K562 (cell line): ENCODE measurements around the gene CTTNBP2NL. TPM values are rescaled to one million over a fixed set of nuclear protein-coding genes. Genes with fewer than 3 reads are reported as not detected.

Experiments used
- ATAC-seq: fragments of 200-7000 bp; cut with Tn5 transposase; 3 replicates; pipeline ENCODE4 v1.9.1; 2020; ENCODE audit warnings: moderate library complexity
- BruUV-seq: library from RNA; stranded (reverse); fragments of 400-500 nt; replicated peaks from 2 replicates; lab custom pipeline; 2021; lab: Mats Ljungman, UMichigan
- CTCF ChIA-PET: fragments of 300-600 bp; formaldehyde crosslinking; extraction: SDS; loops from one replicate; lab custom pipeline; 2021; ENCODE audit warnings: low intra/inter-chr PET ratio; lab: Yijun Ruan, JAX
- POLR2A ChIA-PET: fragments of 300-600, 350-650 bp; sonication (Branson Sonifier 250); formaldehyde crosslinking; extraction: SDS; loops from one replicate; lab custom pipeline; 2021; ENCODE audit warnings: antibody characterized with exemption, inconsistent platforms; lab: Yijun Ruan, JAX
- DNase-seq, 4 experiments: peaks; one replicate each; pipeline versions ENCODE4 v3.0.0 to v3.0.0-alpha.2; 2011 to 2018; ENCODE audit warnings: low spot score in 3 of 4, mixed read lengths in 3 of 4; ENCODE audit errors: extremely low read depth in 1 of 4
- FAIRE-seq: peaks from 2 replicates; lab custom pipeline; 2011; peaks lifted over from hg19 to GRCh38; lab: Jason Lieb, UNC
- H2AFZ ChIP-seq: 2 replicates; pipeline ENCODE4 v1.6.0; 2011; ENCODE audit warnings: low read depth, low read length, control low read depth, inconsistent platforms
- H3K27ac ChIP-seq: fragments of 200-600 bp; 3 replicates; pipeline ENCODE4 v1.8.0; 2011; ENCODE audit warnings: low read depth, mild to moderate bottlenecking, control low read depth, inconsistent platforms, low read length, moderate library complexity, mixed read lengths; ENCODE audit errors: extremely low read depth
- H3K27me3 ChIP-seq, 2 experiments: fragments of 300-600 bp in 1 of 2; 2 replicates in 1 of 2; 3 replicates in 1 of 2; pipeline versions ENCODE4 v1.6.0 to v1.8.0; 2011; ENCODE audit warnings: inconsistent platforms in 2 of 2, low read length in 2 of 2, mild to moderate bottlenecking in 1 of 2, mixed read lengths in 1 of 2, moderate library complexity in 1 of 2; ENCODE audit not compliant: control insufficient read depth in 2 of 2, insufficient read depth in 2 of 2
- H3K36me3 ChIP-seq: fragments of 300-600 bp; 3 replicates; pipeline ENCODE4 v1.8.0; 2011; ENCODE audit warnings: mild to moderate bottlenecking, low read length, inconsistent platforms; ENCODE audit not compliant: control insufficient read depth, insufficient read depth
- H3K4me1 ChIP-seq, 2 experiments: fragments of 200-600 bp in 1 of 2; replicated peaks in 1 of 2; 2 replicates in 1 of 2; 3 replicates in 1 of 2; pipeline versions ENCODE4 v1.5.1 to v1.8.0; 2011; ENCODE audit warnings: inconsistent platforms in 2 of 2, low read length in 2 of 2, mild to moderate bottlenecking in 1 of 2, mixed read lengths in 1 of 2, moderate library complexity in 1 of 2; ENCODE audit not compliant: control insufficient read depth in 2 of 2, insufficient read depth in 2 of 2
- H3K4me2 ChIP-seq: 2 replicates; pipeline ENCODE4 v1.6.1; 2011; ENCODE audit warnings: low read length, control low read depth, inconsistent platforms, mixed read lengths; ENCODE audit not compliant: insufficient read depth
- H3K4me3 ChIP-seq: fragments of 200-600 bp; sonication (generic), shearing (Covaris generic); 2 replicates; pipeline ENCODE4 v1.5.1; 2016; ENCODE audit warnings: control low read depth, inconsistent platforms
- H3K79me2 ChIP-seq: fragments of 200-600 bp; 3 replicates; pipeline ENCODE4 v1.8.0; 2011; ENCODE audit warnings: low read length, inconsistent platforms; ENCODE audit not compliant: control insufficient read depth, insufficient read depth
- H3K9ac ChIP-seq, 2 experiments: 2 replicates each; pipeline versions ENCODE4 v1.6.0 to v1.6.1; 2011; ENCODE audit warnings: low read depth in 2 of 2, low read length in 2 of 2, control low read depth in 1 of 2, inconsistent platforms in 1 of 2, mild to moderate bottlenecking in 1 of 2, mixed read lengths in 1 of 2; ENCODE audit not compliant: insufficient read depth in 1 of 2
- H3K9me1 ChIP-seq: one replicate; pipeline ENCODE4 v1.6.0; 2011; ENCODE audit warnings: inconsistent platforms, mild to moderate bottlenecking, low read length, moderate library complexity; ENCODE audit not compliant: control insufficient read depth, insufficient read depth
- H3K9me3 ChIP-seq: replicated peaks from 2 replicates; pipeline ENCODE4 v1.5.1; 2011; ENCODE audit warnings: low read depth, low read length, inconsistent platforms; ENCODE audit not compliant: control insufficient read depth, insufficient read depth
- H4K20me1 ChIP-seq: replicated peaks from 2 replicates; pipeline ENCODE4 v1.6.1; 2011; ENCODE audit warnings: low read length, inconsistent platforms, mixed read lengths; ENCODE audit not compliant: control insufficient read depth, insufficient read depth
- CEBPG ChIP-seq, 3 experiments: fragments of 200-800 bp in 1 of 3; sonication (Bioruptor generic) in 1 of 3; sonication (generic) in 1 of 3; formaldehyde crosslinking in 1 of 3; IDR thresholded peaks in 2 of 3; conservative IDR thresholded peaks in 1 of 3; 2 replicates each; pipeline versions ENCODE4 v1.6.1 to v1.8.0; 2016 to 2022; ENCODE audit warnings: missing compliant biosample characterization in 2 of 3, missing genetic modification characterization in 2 of 3, mild to moderate bottlenecking in 1 of 3, missing genetic modification reagents in 1 of 3
- FOXJ3 ChIP-seq: sonication (generic); formaldehyde crosslinking; IDR thresholded peaks from 2 replicates; pipeline ENCODE4 v1.4.0; 2020; ENCODE audit warnings: mild to moderate bottlenecking, missing genetic modification reagents
- MTA3 ChIP-seq: fragments of 450-650 bp; formaldehyde crosslinking; IDR thresholded peaks from 2 replicates; pipeline ENCODE4 v1.6.1; 2017; ENCODE audit warnings: mild to moderate bottlenecking, borderline replicate concordance
- POLR3G ChIP-seq: IDR thresholded peaks from 2 replicates; pipeline ENCODE4 v1.6.1; 2011; ENCODE audit not compliant: insufficient read length, insufficient replicate concordance; ENCODE audit errors: extremely low read depth
- SOX6 ChIP-seq: fragments of 450-650 bp; IDR thresholded peaks from 2 replicates; pipeline ENCODE4 v1.6.1; 2014; ENCODE audit warnings: mild to moderate bottlenecking
- SRSF3 ChIP-seq: fragments of 200-400 bp; formaldehyde crosslinking; IDR thresholded peaks from 2 replicates; pipeline ENCODE4 v1.6.1; 2016; ENCODE audit warnings: mild to moderate bottlenecking, low read length, moderate library complexity; ENCODE audit not compliant: insufficient read depth
- TOE1 ChIP-seq, 2 experiments: fragments of 450-650 bp in 1 of 2; sonication (generic) in 1 of 2; formaldehyde crosslinking in 1 of 2; IDR thresholded peaks; 2 replicates each; pipeline versions ENCODE4 v1.7.1 to v1.8.0; 2016 to 2022; ENCODE audit warnings: borderline replicate concordance in 2 of 2, mild to moderate bottlenecking in 2 of 2, antibody characterized with exemption in 1 of 2, inconsistent platforms in 1 of 2, low read depth in 1 of 2, missing genetic modification reagents in 1 of 2, moderate library complexity in 1 of 2
- XRCC4 ChIP-seq: IDR thresholded peaks from one replicate; pipeline ENCODE4 v1.6.1; 2011; ENCODE audit not compliant: insufficient read depth, insufficient read length; ENCODE audit errors: extremely low read depth
- ZNF184 ChIP-seq: sonication (generic); formaldehyde crosslinking; IDR thresholded peaks from 2 replicates; pipeline ENCODE4 v1.5.0; 2020; ENCODE audit warnings: missing genetic modification reagents
- WGBS: fragments of 100-300 bp; shearing (Covaris generic); methylation state at CpG from one replicate; pipeline ENCODE4 v1.1.6; 2016; ENCODE audit warnings: low coverage, mixed read lengths; ENCODE audit not compliant: insufficient coverage; ENCODE audit errors: missing lambda C conversion rate; 5-methylcytosine and 5-hydroxymethylcytosine counted together
- in situ Hi-C: fragments of 300-500 bp; cut with MboI; formaldehyde crosslinking; loops from 4 replicates; pipeline ENCODE4 v1.15.0; 2018; ENCODE audit warnings: inconsistent platforms, mixed read lengths
- intact Hi-C: fragments of 100-400 bp; cut with micrococcal nuclease; formaldehyde crosslinking; loops from 2 replicates; pipeline ENCODE4 v1.14.2; 2022
- polyA plus RNA-seq, 8 experiments: library from polyadenylated mRNA; depleted of rRNA in 4 of 8; stranded (reverse) in 5 of 8; unstranded in 3 of 8; fragments of >200 nt; fragmentation: Nextera tagmentation in 2 of 8; fragmentation: Illumina TruSeq in 1 of 8; extraction: Ambion mirVana in 2 of 8; extraction: Trizol in 1 of 8; gene quantifications; 2 replicates each; pipeline versions ENCODE4 v1.2.1 to v1.2.3, GENCODE V29; 2011 to 2014; ENCODE audit warnings: inconsistent platforms in 1 of 8, missing spikeins in 1 of 8
- total RNA-seq, 7 experiments: library from RNA; depleted of rRNA in 6 of 7; stranded (reverse); fragments of >200 nt in 6 of 7; fragmentation: Illumina TruSeq in 2 of 7; extraction: Trizol in 2 of 7; gene quantifications; 2 replicates each; pipeline versions ENCODE4 v1.2.1 to v1.2.3, GENCODE V29; 2011 to 2021; ENCODE audit warnings: low replicate concordance in 1 of 7

CTTNBP2NL gene
- total and polyA plus RNA-seq, 9 of the 15 experiments (the other 6 are each of a cell fraction or from before 2014, with no cell fraction given), result 0.27 to 1.4 (median 0.62) TPM

DNA sequence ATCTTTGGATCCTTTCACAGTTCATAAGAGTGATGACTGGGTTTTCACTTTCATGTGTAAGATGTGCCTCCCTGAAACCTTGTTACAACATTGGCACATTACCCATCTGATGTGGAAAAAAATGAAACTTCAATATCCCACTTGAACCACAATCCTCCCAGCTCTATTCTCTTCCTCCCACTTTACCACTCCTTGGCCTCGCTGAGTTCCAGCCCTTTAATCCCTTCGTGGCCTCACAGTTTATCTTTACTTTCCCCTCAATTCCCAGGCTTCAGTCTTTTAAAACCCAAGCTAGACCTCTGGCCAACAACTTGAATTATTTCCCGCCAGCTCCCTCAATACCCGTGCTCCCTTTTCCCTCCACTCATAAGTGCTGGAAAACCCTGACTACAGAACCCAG, 25.0 kb upstream of the CTTNBP2NL start:
- TF ChIP-seq FOXJ3 (CRISPR knock-in tag), result no peak
- TF ChIP-seq SOX6, result no peak
- TF ChIP-seq XRCC4, result no peak
- no peak for TF ChIP-seq POLR3G
- no peak for TF ChIP-seq CEBPG (CRISPR knock-in tag; IDR thresholded peaks at IDR 0.05)
- TF ChIP-seq CEBPG (tag; conservative IDR thresholded peaks at IDR 0.05 in 1 of 2, IDR thresholded peaks at IDR 0.05 in 1 of 2), result no peak
- no peak for TF ChIP-seq MTA3
- no peak for TF ChIP-seq TOE1 (IDR thresholded peaks at IDR 0.05; ENCODE audit: borderline replicate concordance)
- TF ChIP-seq TOE1 (CRISPR knock-in tag; IDR thresholded peaks at IDR 0.05; ENCODE audit: borderline replicate concordance, low read depth), result no peak
- no peak for TF ChIP-seq SRSF3
- no peak for TF ChIP-seq ZNF184 (CRISPR knock-in tag)
- H3K27ac ChIP-seq, result no peak overlapping the region
- H3K4me3 ChIP-seq, result no peak overlapping the region
- ChIA-PET CTCF (no interaction called here), POLR2A (interaction anchor here (0.6 to 0.7 kb wide), 3 partner anchors 14 to 270 kb away, joined by 3 to 4 read pairs (median 4); no protein-coding TSS in a partner anchor)
- H4K20me1 ChIP-seq, result no peaks in the 10 kb centered on the region
- in situ Hi-C loops (no loop called here), intact Hi-C loops (no loop called here)
- DNase-seq, result no peak
- BruUV-seq, result no TSS peak
- H3K79me2 ChIP-seq, result no peaks in the 10 kb centered on the region
- peaks cover 10 to 13% of the 10 kb centered on the region in 2 experiments for H3K27me3 ChIP-seq
- no peak for FAIRE-seq
- no peak overlapping the region for H3K4me2 ChIP-seq
- WGBS, result 0% methylated on average over 4 of the region's 4 CpGs
- no peaks in the 10 kb centered on the region for H3K9me3 ChIP-seq
- H3K4me1 ChIP-seq, result no peaks in the 10 kb centered on the region
- H3K9ac ChIP-seq, result no peak overlapping the region
- H3K9me1 ChIP-seq, result no peaks in the 10 kb centered on the region
- ATAC-seq, result no peak
- no peak overlapping the region for H2AFZ ChIP-seq
- H3K36me3 ChIP-seq, result no peaks in the 10 kb centered on the region
